HG03457 (cell line): ENCODE data around the gene MRS2.
"Not testable (repeated sequence)": the region's sequence is repeated elsewhere in the genome, so short reads cannot be mapped to it uniquely, and the experiment has no call there.

ENCODE experiments used
- ATAC-seq: cut with Tn5 transposase; IDR thresholded peaks from one replicate; pipeline ENCODE4 v1.9.1; 2021; ENCODE audit warnings: moderate number of reproducible peaks; ENCODE audit not compliant: unreplicated experiment

MRS2 gene

DNA sequence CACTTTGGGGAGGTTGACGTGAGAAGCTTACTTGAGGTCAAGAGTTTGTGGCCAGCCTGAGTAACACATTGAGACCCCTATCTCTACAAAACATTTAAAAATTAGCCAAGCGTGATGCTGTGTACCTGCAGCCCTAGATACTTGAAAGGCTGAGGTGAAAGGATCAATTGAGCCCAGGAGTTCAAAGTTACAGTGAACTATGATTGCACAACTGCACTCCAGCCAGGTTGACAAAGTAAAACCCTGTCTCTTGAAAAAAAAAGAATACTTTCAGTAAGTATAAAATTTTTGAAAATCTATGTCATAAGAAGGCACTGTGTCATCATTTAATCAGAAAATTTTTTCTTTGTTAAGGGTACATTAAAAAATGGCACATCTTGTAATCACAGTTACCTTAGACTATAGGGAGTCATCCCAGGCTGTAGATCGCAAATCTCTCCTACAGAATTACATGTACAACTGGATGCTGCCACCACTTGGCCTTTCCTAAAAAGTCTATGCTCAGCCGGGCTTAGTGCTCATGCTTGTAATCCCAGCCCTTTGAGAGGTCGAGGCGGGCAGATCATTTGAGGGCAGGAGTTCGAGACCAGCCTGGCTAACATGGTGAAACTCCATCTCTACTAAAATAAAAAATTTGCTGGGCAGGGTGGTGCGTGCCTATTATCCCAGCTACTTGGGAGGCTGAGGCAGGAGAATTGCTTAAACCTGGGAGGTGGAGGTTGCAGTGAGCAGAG, 17.0 kb upstream of the MRS2 start:
- no peak for ATAC-seq

DNA sequence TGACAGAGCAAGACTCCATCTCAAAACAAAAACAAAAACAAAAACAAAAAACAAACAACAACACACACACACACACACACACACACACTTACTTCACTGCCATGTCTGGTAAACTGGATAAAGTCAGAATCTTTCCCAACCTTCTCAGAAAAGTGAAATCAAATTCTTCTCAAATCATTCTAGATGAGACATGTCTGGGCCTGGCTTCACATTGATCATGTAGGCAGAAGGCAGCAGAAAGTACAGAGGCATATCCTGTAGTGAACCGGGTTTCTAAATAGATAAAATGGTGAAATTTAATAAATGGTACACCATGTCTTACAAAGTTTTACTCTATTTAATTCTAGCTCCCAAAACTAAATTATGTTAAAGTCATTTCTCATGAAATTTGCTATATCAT, 14.9 kb upstream of the MRS2 start:
- ATAC-seq = no peak

DNA sequence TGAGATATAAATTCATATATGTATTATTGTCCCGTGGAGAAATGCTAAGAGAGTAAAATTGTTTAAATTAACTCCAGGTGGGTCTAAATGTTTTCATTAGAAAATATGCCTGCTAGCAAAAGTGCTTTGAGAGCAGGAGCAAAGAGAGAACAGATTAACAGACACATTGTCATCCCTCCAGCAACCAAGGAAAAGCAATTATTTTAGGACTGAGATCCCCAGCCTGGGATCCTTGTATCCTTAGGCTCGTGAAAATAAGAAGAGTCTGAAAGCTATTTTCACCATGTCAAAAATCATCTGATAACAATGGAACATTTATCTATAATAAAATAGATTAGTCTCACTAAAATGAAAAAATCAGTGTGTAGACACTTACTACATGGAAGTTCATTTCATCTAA, 11.5 kb upstream of the MRS2 start:
- no peak for ATAC-seq

DNA sequence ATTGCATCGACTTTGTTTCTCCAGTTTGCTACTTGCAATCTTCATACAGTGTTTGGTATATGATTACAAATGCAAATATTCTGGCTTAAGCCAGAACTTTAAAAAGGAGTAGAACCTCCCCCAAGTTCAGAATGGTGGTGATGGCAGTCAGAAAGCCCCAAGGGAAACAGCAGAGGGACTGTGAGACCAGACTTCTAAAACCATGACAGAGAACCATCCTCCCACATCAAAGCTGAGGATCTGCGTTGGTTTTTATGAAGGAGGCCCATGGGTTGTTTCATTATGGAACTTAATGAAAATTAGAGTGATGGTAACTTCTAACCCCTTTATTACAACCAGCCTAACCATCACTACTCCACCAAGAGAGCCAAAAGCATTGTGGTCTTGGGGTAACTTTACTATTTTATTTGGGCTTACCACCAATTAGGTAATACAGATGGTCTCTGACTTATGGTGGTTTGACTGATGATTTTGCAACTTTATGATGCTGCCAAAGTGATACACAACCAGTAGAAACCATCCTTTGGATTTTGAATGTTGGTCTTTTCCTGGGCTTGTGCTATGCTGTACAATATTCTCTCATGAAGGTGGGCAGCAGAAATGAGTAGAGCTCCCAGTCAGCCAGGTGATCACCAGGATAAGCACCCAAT, 10.9 kb upstream of the MRS2 start:
- peak; percentile 91 for ATAC-seq

DNA sequence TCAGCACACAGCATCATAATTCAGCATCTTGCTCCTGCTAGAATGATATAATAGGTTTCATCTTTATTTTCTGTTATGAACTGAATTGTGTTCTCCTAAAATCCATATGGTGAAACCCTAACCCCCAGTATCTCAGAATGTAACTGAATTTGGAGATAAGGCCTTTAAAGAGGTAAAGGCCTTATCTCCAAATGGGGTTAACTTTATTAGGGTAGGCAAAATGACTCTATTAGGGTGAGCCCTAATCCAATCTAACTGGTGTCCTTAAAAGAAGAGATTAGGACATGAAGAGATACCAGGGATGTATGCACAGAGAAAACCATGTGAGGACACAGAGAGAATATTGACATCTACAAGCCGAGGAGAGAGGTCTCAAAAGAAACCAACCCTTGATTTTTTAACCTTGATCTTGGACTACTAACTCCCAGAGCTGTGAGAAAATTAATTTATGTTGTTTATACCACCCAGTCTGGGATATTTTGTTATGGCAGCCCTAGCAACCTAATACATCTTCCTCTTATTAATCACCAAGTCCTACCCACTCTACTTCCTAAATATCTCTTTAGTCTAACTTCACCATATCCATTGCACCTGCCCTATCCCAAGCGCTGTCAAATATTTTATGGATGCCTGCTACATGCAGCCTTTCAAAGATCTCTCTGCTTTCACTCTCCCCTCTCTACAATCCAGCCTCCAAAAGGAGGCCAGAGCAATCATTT, 8.5 kb upstream of the MRS2 start:
- no peak for ATAC-seq

DNA sequence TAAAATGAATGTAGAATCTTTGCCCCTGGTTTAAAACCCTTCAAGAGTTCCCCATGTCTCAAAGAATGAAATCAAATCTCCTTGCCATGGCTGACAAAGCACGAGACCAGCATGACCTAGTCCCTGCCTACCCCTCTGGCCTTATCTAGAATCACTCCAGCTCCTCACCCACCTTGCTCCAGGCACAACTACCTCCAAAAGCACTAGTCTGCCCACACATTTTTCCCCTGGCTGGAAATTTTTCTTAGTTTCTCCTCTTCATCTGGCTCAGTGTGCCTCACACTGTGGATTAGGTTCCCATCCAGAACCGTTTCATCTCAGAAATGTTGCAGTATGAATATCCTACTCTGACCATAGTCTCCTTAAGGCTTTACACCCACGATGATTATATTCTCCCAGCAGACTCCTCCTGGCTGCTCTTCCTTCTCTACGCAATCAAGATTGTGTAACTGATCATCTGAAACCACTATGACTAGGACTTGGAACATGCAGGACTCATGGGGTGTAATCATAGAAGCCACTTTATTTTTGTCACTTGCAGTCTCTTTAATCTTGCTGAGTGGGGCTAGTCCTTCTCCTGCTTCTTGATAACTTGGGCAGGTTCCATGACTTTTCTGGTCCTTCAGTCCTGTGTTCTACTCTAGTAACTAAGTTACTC, 7.8 kb upstream of the MRS2 start:
- ATAC-seq = no peak

DNA sequence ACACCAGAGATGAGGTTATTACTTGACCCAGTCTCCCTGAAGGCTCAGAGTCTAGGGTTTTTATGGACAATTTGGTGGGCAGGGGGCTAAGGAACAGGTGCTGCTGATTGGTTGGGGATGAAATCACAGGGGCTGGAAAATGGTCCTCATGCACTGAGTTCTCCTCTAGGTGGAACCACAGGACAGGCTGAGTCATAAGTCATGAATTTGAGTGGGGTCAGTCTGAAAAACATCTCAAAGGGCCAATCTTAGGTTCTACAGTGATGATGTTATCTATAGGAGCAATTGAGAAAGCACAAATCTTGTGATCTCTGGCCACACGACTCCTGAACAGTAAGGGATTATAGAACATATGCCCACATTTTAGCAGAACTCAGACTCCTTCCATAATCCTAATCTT, 5.9 kb upstream of the MRS2 start:
- no peak for ATAC-seq

DNA sequence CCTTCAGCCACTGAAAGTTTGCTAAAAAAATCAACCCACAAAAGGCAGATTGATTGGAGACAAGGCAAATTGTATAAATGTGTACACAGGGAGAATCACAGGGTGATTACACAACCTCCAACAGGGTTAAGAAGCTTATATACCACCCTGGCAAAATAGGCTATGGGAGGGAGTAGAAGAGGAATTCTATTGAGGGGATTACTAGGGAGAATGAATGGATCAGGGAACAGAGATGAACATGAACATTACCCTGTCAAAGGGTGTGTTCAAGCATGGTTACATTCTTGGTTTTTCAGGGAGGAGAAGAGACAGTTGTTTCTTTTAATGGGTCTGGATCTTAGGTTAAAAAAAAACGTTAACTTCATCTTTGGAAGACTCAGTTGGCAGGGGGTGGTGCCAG, 5.1 kb upstream of the MRS2 start:
- no peak for ATAC-seq

DNA sequence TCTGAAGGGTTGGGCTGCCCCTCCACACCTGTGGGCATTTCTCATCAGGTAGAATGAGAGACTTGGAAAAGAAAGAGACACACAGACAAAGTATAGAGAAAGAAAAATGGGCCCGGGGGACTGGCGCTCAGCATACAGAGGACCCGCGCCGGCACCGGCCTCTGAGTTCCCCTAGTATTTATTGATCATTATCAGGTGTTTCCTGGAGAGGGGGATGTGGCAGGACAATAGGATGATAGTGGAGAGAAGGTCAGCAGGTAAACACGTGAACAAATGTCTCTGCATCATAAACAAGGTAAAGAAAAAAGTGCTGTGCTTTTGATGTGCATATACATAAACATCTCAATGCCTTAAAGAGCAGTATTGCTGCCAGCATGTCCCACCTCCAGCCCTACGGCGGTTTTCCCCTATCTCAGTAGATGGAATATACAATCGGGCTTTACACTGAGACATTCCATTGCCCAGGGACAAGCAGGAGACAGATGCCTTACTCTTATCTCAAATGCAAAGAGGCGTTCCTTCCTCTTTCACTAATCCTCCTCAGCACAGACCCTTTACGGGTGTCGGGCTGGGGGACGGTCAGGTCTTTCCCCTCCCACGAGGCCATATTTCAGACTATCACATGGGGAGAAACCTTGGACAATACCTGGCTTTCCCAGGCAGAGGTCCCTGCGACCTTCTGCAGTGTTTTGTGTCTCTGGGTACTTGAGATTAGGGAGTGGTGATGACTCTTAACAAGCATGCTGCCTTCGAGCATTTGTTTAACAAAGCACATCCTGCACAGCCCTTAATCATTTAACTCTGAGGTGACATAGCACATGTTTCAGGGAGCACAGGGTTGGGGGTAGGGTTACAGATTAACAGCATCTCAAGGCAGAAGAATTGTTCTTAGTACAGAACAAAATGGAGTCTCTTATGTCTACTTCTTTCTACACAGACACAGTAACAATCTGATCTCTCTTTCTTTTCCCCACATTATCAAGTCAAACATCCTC, 2.4 kb upstream of the MRS2 start:
- ATAC-seq = not testable (repeated sequence)

DNA sequence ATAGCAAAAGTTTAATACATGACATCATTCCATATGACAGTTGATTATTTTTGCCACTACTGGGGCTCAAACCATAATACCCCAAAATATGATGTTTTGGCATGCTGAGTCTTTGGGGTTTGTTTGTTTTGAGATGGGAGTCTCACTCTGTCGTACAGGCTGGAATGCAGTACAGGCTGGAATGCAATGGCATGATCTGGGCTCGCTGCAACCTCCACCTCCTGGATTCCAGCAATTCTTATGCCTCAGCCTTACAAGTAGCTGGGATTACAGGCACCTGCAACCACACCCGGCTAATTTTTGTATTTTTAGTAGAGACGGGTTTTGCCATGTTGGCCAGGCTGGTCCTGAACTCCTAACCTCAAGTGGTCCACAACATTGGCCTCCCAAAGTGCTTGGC, 1.3 kb upstream of the MRS2 start:
- no peak for ATAC-seq

DNA sequence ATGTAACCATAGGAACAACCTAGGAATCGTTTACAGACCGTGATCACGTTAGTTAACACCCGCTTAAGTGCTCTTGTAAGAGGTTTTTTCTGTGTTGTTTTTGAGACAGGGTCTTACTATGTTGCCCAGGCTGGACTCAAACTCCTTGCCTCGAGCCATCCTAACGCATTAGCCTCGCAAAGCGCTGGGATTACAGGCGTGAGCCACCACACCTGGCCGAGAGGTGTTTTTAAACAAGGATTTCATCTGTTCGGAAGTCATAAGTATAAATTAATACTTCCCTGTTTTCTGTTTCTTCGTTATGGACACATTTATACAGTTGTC, 727 bp downstream of the MRS2 start:
- no peak for ATAC-seq

DNA sequence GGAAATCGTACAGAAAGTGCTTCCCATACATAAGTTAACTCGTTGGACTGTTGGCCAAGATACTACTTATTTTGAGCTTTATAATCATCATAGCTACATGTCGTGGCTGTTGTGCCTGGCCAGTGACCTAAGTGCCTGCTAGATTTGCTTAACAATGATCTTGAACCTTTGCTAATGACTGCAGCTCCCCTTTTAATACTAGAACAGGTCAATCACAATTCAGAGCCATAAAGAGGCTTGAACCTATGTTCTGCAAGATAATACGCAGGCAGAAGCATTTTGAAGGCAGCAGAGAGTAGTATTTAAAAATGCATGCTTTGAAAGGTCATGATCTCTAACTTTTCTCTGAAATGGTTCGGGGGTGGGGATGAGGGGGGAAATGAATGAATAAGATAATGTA, 2.5 kb downstream of the MRS2 start:
- no peak for ATAC-seq

DNA sequence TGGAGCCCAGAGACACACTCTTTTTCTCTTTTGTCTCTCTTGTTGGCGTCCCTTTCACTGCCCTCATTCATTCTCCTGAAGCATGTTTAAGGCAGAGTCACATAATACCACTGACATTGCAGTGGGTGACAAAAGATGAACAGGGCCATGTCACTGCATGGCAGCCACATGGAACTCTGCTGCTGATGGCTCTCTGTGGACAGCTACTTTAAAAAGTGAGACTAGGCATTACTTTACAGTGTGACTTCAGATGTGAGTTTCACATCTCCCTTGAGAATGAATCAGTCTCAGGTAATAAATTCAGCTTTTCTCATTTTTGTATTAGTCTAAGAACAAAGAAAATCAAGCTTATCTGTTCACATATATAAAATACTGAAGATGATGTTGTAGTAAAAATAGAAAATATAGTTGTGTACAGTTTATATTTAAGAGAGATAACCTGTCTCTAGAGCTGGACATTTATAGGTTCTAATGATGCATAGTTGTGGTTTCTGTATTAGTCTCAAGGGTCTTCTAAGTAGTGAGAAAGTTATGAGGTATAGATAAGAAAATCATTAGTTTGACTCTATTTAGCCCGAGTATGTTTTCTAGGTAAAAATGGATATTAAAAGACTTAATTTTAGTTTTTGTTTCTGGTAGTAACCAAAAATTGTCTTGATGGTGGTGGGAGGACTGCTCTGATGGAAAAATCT, 6.1 kb downstream of the MRS2 start:
- peak; percentile 79 for ATAC-seq

DNA sequence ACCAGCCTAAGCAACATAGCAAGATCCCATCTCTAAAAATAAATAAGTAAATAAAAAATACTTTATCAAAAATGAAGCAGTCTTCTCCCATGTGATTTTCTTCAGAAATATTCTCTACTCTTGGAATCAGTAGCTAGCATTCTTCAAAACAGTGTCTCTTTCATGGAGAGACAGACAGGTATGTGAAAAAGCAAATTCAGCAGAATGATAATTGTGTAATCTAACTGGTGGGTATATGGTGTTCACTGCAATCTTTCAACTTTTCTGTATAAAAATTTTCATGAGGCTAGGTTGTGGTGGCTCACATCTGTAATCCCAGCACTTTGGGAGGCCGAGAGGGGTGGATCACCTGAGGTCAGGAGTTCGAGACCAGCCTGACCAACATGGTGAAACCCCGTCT, 7.9 kb downstream of the MRS2 start:
- no peak for ATAC-seq

DNA sequence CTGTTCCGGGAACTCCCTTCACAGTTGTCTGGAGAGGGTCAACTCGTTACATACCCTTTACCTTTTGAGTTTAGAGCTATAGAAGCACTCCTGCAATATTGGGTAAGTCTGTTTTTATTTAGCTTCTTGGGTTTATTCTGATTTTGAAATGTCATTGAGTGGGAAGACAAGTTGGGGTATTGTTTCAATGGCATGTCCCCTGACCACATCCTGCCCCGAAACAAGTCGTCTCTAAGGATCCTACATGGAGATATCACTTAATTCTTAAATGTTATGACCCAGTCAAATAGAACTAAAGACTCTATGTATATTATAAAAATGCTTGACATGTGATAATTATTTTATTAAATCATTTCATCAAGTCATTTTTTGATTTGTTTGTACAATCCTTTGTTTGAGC, 9.6 kb downstream of the MRS2 start:
- ATAC-seq = no peak

DNA sequence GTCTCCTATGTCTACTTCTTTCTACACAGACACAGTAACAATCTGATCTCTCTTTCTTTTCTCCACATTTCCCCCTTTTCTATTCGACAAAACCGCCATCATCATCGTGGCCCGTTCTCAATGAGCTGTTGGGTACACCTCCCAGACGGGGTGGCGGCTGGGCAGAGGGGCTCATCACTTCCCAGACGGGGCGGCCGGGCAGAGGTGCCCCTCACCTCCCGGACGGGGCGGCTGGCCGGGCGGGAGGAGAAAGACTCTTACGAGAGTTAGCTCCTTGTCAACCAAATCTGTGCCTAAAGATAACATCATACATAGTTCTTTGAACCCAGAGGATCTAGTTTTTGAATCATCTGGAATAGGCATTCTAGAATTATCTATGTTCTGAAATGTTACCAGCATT, 11.8 kb downstream of the MRS2 start:
- ATAC-seq = not testable (repeated sequence)

DNA sequence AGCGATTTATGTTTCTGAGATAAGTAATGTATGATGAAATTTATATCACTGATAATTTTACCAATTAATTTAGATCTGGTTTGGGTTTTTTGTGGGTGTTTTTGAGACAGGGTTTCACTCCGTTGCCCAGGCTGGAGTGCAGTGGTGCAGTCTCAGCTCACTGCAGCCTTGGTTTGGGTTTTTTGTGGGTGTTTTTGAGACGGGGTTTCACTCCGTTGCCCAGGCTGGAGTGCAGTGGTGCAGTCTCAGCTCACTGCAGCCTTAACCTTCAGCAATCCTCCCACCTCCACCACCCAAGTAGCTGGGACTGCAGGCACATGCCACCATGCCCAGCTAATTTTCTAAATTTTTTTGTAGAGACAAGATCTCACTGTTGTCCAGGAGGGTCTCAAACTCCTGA, 13.0 kb downstream of the MRS2 start:
- ATAC-seq = no peak

DNA sequence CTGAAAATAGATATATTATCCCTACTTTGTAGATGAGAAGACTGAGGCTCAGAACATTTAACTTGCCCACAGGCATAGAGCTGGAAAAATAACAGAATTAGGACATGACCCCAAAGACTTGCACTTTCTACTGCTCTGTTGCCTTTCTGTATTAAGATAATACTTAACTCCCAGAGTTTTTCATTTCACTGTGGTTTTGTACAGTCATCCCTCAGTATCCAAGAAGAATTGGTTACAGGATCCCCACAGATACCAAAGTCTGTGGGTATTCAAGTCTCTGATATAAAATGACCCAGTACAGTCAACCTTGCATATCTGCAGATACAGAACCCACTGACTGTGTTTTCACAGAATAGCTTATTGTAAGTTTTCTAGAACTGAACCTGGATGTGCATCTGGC, 16.8 kb downstream of the MRS2 start:
- ATAC-seq = no peak

DNA sequence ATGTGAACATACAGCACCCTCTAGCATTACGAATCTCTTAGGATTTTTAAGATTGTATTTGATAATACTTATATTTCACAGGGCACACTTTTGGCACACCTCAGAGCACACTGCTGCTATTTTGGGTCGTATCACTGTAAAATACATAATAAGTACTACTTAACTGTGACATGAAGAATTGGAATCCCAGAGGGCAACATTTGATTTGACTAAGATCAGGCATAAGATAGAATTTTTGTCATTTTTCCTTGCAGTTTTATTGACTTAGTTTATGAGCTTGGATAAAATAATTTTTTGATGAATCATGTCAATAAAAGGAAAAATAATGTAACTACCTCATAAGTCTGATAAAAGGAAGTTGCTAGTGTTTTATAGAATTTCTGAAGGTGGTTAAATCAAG, 22.4 kb downstream of the MRS2 start:
- no peak for ATAC-seq
